H1 (cell line): ENCODE data around the gene INPP5A. TPM values are rescaled to one million over a fixed set of nuclear protein-coding genes. Genes with fewer than 3 reads are reported as not detected.

Experiments
- CHD7 ChIP-seq: fragments of 300-600 bp; sonication (generic); IDR thresholded peaks from 2 replicates; pipeline ENCODE4 v1.7.1; 2012; ENCODE audit warnings: low read length, moderate library complexity, mild to moderate bottlenecking, inconsistent platforms; ENCODE audit not compliant: insufficient replicate concordance
- polyA plus RNA-seq, 7 experiments: library from polyadenylated mRNA; depleted of rRNA in 3 of 7; stranded (reverse) in 5 of 7; unstranded in 2 of 7; fragments of >200 nt in 5 of 7; fragments of 200-250 nt in 2 of 7; gene quantifications; 1 replicate in 5 of 7; 2 replicates in 1 of 7; 4 replicates in 1 of 7; pipeline versions ENCODE4 v1.2.1 to v1.2.3, GENCODE V29; 2011 to 2013; ENCODE audit warnings: missing spikeins in 2 of 7, mixed read lengths in 2 of 7
- total RNA-seq: library from RNA; stranded (reverse); fragmentation: NEBNext Ultra II Directional; extraction: Animal tissue kit (Norgen Biotek cat#: 25700); gene quantifications from 2 replicates; pipeline ENCODE4 v1.2.1, GENCODE V29; 2021

The INPP5A gene
- total and polyA plus RNA-seq, 2 of the 8 experiments (the other 6 are each of a cell fraction or from before 2014, with no cell fraction given) = 19.7 to 27.5 TPM

- no peak for TF ChIP-seq CHD7
Observed at GRCh38 chr10:132488231-132488821, 49.3 kb upstream of the INPP5A start (continued).
